Measurements from ENCODE around the gene C3.
"Not testable (repeated sequence)": the region's sequence is repeated elsewhere in the genome, so short reads cannot be mapped to it uniquely, and the experiment has no call there.

- TF ChIP-seq CTCF (IDR thresholded peaks at IDR 0.05; ENCODE audit: borderline replicate concordance, extremely low read depth, low read length, poor library complexity, severe bottlenecking); EZH2 (IDR thresholded peaks at IDR 0.05; ENCODE audit: borderline replicate concordance, low read depth, low read length, severe bottlenecking): not testable (repeated sequence)
Observed at GRCh38 chr19:6661509-6662244, 58.8 kb downstream of the C3 start.

Data from DND-41 (cell line).